Uterus (tissue), 4 donors: ENCODE data around the gene ADAMTSL1. TPM values are rescaled to one million over a fixed set of nuclear protein-coding genes. Genes with fewer than 3 reads are reported as not detected.

Experiments used
- DNase-seq, 2 donors: peaks; one replicate each; pipeline ENCODE4 v3.0.0-alpha.2; 2019 to 2020
- H3K27ac ChIP-seq, 2 donors: fragments of 200-600 bp; sonication (generic); 1 replicate in 1 of 2; 2 replicates in 1 of 2; pipeline ENCODE4 v1.5.1; 2016 to 2018
- H3K27me3 ChIP-seq, 2 donors: fragments of 200-600 bp; sonication (generic); one replicate each; pipeline ENCODE4 v1.5.1; 2018 to 2019; ENCODE audit warnings: control low read depth in 1 of 2
- H3K36me3 ChIP-seq, 2 donors: fragments of 200-600 bp; sonication (generic); one replicate each; pipeline ENCODE4 v1.5.1; 2019; ENCODE audit warnings: control low read depth in 1 of 2
- H3K4me1 ChIP-seq, 2 donors: fragments of 200-600 bp; sonication (generic); one replicate each; pipeline ENCODE4 v1.5.1; 2018 to 2019; ENCODE audit warnings: control low read depth in 1 of 2
- H3K4me3 ChIP-seq, 2 donors: fragments of 200-600 bp; sonication (generic); 1 replicate in 1 of 2; 2 replicates in 1 of 2; pipeline ENCODE4 v1.5.1; 2018 to 2019; ENCODE audit warnings: mild to moderate bottlenecking in 1 of 2
- H3K9me3 ChIP-seq, 2 donors: fragments of 200-600 bp; sonication (generic); one replicate each; pipeline ENCODE4 v1.5.1; 2019; ENCODE audit warnings: control low read depth in 1 of 2
- CTCF ChIP-seq, 4 experiments: fragments of 200-600 bp in 2 of 4; fragments of 450-650 bp in 2 of 4; sonication (generic) in 2 of 4; IDR thresholded peaks; one replicate each; pipeline ENCODE4 v1.5.1; 2016 to 2019; ENCODE audit warnings: antibody characterized with exemption in 4 of 4, mild to moderate bottlenecking in 2 of 4, moderate library complexity in 1 of 4
- POLR2A ChIP-seq, 2 donors: fragments of 450-650 bp; IDR thresholded peaks; one replicate each; pipeline ENCODE4 v1.6.1; 2016; ENCODE audit warnings: antibody characterized with exemption in 2 of 2, mild to moderate bottlenecking in 1 of 2, moderate library complexity in 1 of 2
- intact Hi-C: fragments of 100-400 bp; cut with DNase I; formaldehyde crosslinking; loops from one replicate; pipeline ENCODE4 v1.15.1; 2023; ENCODE audit warnings: low total_unique reads
- total RNA-seq, 4 donors: library from RNA; depleted of rRNA in 3 of 4; stranded (reverse); fragments of >200 nt in 3 of 4; gene quantifications; one replicate each; pipeline versions ENCODE4 v1.1.0 to v1.2.4, GENCODE V29; 2014 to 2023
- donor health status: DM: yes; HTN: yes; CAD: no.

The ADAMTSL1 gene
- total RNA-seq, 4 donors from 2014 or later, result 30.0 to 186 (median 138) TPM

GRCh38 chr9:18629136-18629535, 155.2 kb downstream of the ADAMTSL1 start:
- Histone ChIP-seq H3K27ac (peak overlapping the region in 1 of 2 donors; percentile 86), H3K9me3 (no peaks in the 10 kb centered on the region), H3K4me3 (no peak overlapping the region), H3K36me3 (no peaks in the 10 kb centered on the region), H3K27me3 (no peaks in the 10 kb centered on the region), H3K4me1 (no peaks in the 10 kb centered on the region)
- DNase-seq, result no peak
- intact Hi-C loops, result no loop called here
- TF ChIP-seq POLR2A (IDR thresholded peaks at IDR 0.05) (no peak), CTCF (IDR thresholded peaks at IDR 0.05) (no peak)

- peak; percentile 31 to 52 for DNase-seq
- no peaks in the 10 kb centered on the region for H3K4me1 ChIP-seq
- no peaks in the 10 kb centered on the region for H3K9me3 ChIP-seq
- TF ChIP-seq CTCF (IDR thresholded peaks at IDR 0.05), result no peak
- TF ChIP-seq POLR2A (IDR thresholded peaks at IDR 0.05), result peak in 1 of 2 donors; percentile 9
- H3K27ac ChIP-seq, result peak overlapping the region; percentile 76 to 86
- H3K36me3 ChIP-seq, result no peaks in the 10 kb centered on the region
- H3K27me3 ChIP-seq, result no peaks in the 10 kb centered on the region
- no peak overlapping the region for H3K4me3 ChIP-seq
- intact Hi-C loops, result no loop called here
Measured at GRCh38 chr9:18632632-18633403, 158.9 kb downstream of the ADAMTSL1 start.

- DNase-seq, result no peak
- H3K4me3 ChIP-seq, result no peak overlapping the region
- no peaks in the 10 kb centered on the region for H3K36me3 ChIP-seq
- peak overlapping the region; percentile 43 to 49 for H3K27ac ChIP-seq
- H3K27me3 ChIP-seq, result no peaks in the 10 kb centered on the region
- no peaks in the 10 kb centered on the region for H3K9me3 ChIP-seq
- TF ChIP-seq POLR2A (IDR thresholded peaks at IDR 0.05), result no peak
- no peak for TF ChIP-seq CTCF (IDR thresholded peaks at IDR 0.05)
- H3K4me1 ChIP-seq, result peaks cover 0 to 4% of the 10 kb centered on the region in 2 donors
- intact Hi-C loops, result no loop called here
Measured at GRCh38 chr9:18636781-18637180, 162.8 kb downstream of the ADAMTSL1 start.

- Histone ChIP-seq H3K27ac (peak overlapping the region; percentile 18 to 49), H3K4me3 (no peak overlapping the region), H3K27me3 (no peaks in the 10 kb centered on the region), H3K9me3 (no peaks in the 10 kb centered on the region), H3K36me3 (no peaks in the 10 kb centered on the region), H3K4me1 (peaks cover 0 to 4% of the 10 kb centered on the region in 2 donors)
- DNase-seq, result no peak
- TF ChIP-seq POLR2A (IDR thresholded peaks at IDR 0.05) (no peak), CTCF (IDR thresholded peaks at IDR 0.05) (no peak)
- intact Hi-C loops, result no loop called here
Measured at GRCh38 chr9:18638371-18639249, 164.7 kb downstream of the ADAMTSL1 start.

GRCh38 chr9:18639911-18640310, 166.0 kb downstream of the ADAMTSL1 start:
- TF ChIP-seq POLR2A (IDR thresholded peaks at IDR 0.05) (no peak), CTCF (IDR thresholded peaks at IDR 0.05) (no peak)
- no peak overlapping the region for H3K4me3 ChIP-seq
- DNase-seq, result no peak

More at GRCh38 chr9:18639911-18640310, 166.0 kb downstream of the ADAMTSL1 start:
- Histone ChIP-seq H3K27ac (peak overlapping the region; percentile 23 to 49), H3K36me3 (no peaks in the 10 kb centered on the region), H3K9me3 (no peaks in the 10 kb centered on the region), H3K4me1 (peaks cover 0 to 4% of the 10 kb centered on the region in 2 donors), H3K27me3 (no peaks in the 10 kb centered on the region)
- intact Hi-C loops, result no loop called here
